HepG2 (cell line): ENCODE results near the gene CFAP119. TPM values are rescaled to one million over a fixed set of nuclear protein-coding genes. Genes with fewer than 3 reads are reported as not detected.
A peak's percentile ranks its signal among the peaks of the same experiment; 100 is the strongest.

Experiments used
- ARID4A ChIP-seq: sonication (generic); formaldehyde crosslinking; IDR thresholded peaks from 2 replicates; pipeline ENCODE4 v1.5.0; 2020; ENCODE audit warnings: mild to moderate bottlenecking, missing genetic modification reagents, borderline replicate concordance
- CREB3 ChIP-seq: sonication (generic); formaldehyde crosslinking; IDR thresholded peaks from 2 replicates; pipeline ENCODE4 v1.5.0; 2020; ENCODE audit warnings: missing genetic modification reagents
- FIP1L1 ChIP-seq: fragments of 200-400 bp; formaldehyde crosslinking; IDR thresholded peaks from 2 replicates; pipeline ENCODE4 v1.6.1; 2018; ENCODE audit warnings: low read depth, mild to moderate bottlenecking, low read length, moderate library complexity, borderline replicate concordance; ENCODE audit not compliant: insufficient read depth
- GPN1 ChIP-seq: sonication (generic); formaldehyde crosslinking; IDR thresholded peaks from 2 replicates; pipeline ENCODE4 v1.5.1; 2020; ENCODE audit warnings: missing genetic modification reagents, borderline replicate concordance
- HNF4G ChIP-seq, 2 experiments: sonication (generic) in 1 of 2; formaldehyde crosslinking in 1 of 2; IDR thresholded peaks; 2 replicates each; pipeline versions ENCODE4 v1.4.0 to v1.6.1; 2011 to 2020; ENCODE audit warnings: borderline replicate concordance in 2 of 2, low read depth in 2 of 2, mild to moderate bottlenecking in 2 of 2, low read length in 1 of 2, missing genetic modification reagents in 1 of 2, moderate library complexity in 1 of 2
- LCORL ChIP-seq, 2 experiments: fragments of 450-650 bp in 1 of 2; sonication (generic) in 1 of 2; formaldehyde crosslinking in 1 of 2; IDR thresholded peaks; 2 replicates each; pipeline versions ENCODE4 v1.5.0 to v1.6.1; 2017 to 2020; ENCODE audit warnings: antibody characterized with exemption in 1 of 2, missing genetic modification reagents in 1 of 2
- MXD3 ChIP-seq: IDR thresholded peaks from 2 replicates; pipeline ENCODE4 v1.6.1; 2016; ENCODE audit warnings: mild to moderate bottlenecking, missing biosample characterization, missing genetic modification reagents
- NFIB ChIP-seq: sonication (generic); formaldehyde crosslinking; IDR thresholded peaks from 2 replicates; pipeline ENCODE4 v1.9.0; 2021; ENCODE audit warnings: missing genetic modification reagents, mild to moderate bottlenecking, borderline replicate concordance
- NR0B2 ChIP-seq: sonication (generic); formaldehyde crosslinking; IDR thresholded peaks from 2 replicates; pipeline ENCODE4 v1.4.0; 2020; ENCODE audit warnings: mild to moderate bottlenecking, missing genetic modification reagents
- NR3C1 ChIP-seq: sonication (generic); formaldehyde crosslinking; IDR thresholded peaks from 2 replicates; pipeline ENCODE4 v1.4.0; 2020; ENCODE audit warnings: missing genetic modification reagents
- SATB2 ChIP-seq: sonication (generic); formaldehyde crosslinking; IDR thresholded peaks from 2 replicates; pipeline ENCODE4 v1.5.0; 2020; ENCODE audit warnings: missing genetic modification reagents
- SIN3A ChIP-seq: IDR thresholded peaks from 2 replicates; pipeline ENCODE4 v1.6.1; 2011; ENCODE audit warnings: low read depth, mild to moderate bottlenecking, control low read depth, low read length, borderline replicate concordance
- SOX5 ChIP-seq: IDR thresholded peaks from 2 replicates; pipeline ENCODE4 v1.6.1; 2016; ENCODE audit warnings: borderline replicate concordance
- ZBTB34 ChIP-seq: sonication (generic); formaldehyde crosslinking; IDR thresholded peaks from 2 replicates; pipeline ENCODE4 v1.8.0; 2022; ENCODE audit warnings: mild to moderate bottlenecking, missing genetic modification reagents
- ZEB1 ChIP-seq: IDR thresholded peaks from 2 replicates; pipeline ENCODE4 v1.6.1; 2012; ENCODE audit warnings: mild to moderate bottlenecking, low read depth, inconsistent platforms; ENCODE audit not compliant: insufficient replicate concordance
- ZFP36L1 ChIP-seq: sonication (generic); formaldehyde crosslinking; IDR thresholded peaks from 2 replicates; pipeline ENCODE4 v1.8.0; 2022; ENCODE audit warnings: mild to moderate bottlenecking, missing genetic modification reagents, moderate library complexity
- ZNF441 ChIP-seq: sonication (generic); formaldehyde crosslinking; IDR thresholded peaks from 2 replicates; pipeline ENCODE4 v1.7.0; 2021; ENCODE audit warnings: missing genetic modification reagents, borderline replicate concordance
- ZNF468 ChIP-seq: sonication (generic); formaldehyde crosslinking; IDR thresholded peaks from 2 replicates; pipeline ENCODE4 v1.8.0; 2022; ENCODE audit warnings: mild to moderate bottlenecking, moderate library complexity, missing genetic modification reagents
- ZNF780A ChIP-seq: sonication (generic); formaldehyde crosslinking; IDR thresholded peaks from 2 replicates; pipeline ENCODE4 v1.8.0; 2022; ENCODE audit warnings: mild to moderate bottlenecking, missing genetic modification reagents, moderate library complexity
- ZZZ3 ChIP-seq: sonication (generic); formaldehyde crosslinking; IDR thresholded peaks from 2 replicates; pipeline ENCODE4 v1.4.0; 2020; ENCODE audit warnings: missing genetic modification reagents, mild to moderate bottlenecking, borderline replicate concordance
- polyA plus RNA-seq, 8 experiments: library from polyadenylated mRNA; depleted of rRNA in 3 of 8; stranded (reverse) in 7 of 8; unstranded in 1 of 8; fragments of >200 nt; fragmentation: Illumina TruSeq in 4 of 8; extraction: Trizol in 4 of 8; gene quantifications; 2 replicates each; pipeline versions ENCODE4 v1.2.1 to v1.2.3, GENCODE V29; 2011 to 2016; ENCODE audit warnings: low read depth in 4 of 8, missing spikeins in 1 of 8, mixed read lengths in 1 of 8; ENCODE audit not compliant: insufficient read depth in 1 of 8
- total RNA-seq, 5 experiments: library from RNA; depleted of rRNA; stranded (reverse); fragments of >200 nt; fragmentation: Illumina TruSeq; extraction: Trizol; gene quantifications; 2 replicates each; pipeline ENCODE4 v1.2.3, GENCODE V29; 2016; ENCODE audit warnings: low read depth in 1 of 5

The CFAP119 gene
- total and polyA plus RNA-seq, 2 of the 13 experiments (the other 11 are each of a cell fraction or from before 2014, with no cell fraction given) = 6.4 TPM

GRCh38 chr16:30786936-30787612, 25.2 kb upstream of the CFAP119 start, which contains the start of gene ZNF629 (continued):
- peak; percentile 89 for TF ChIP-seq ARID4A (CRISPR knock-in tag)
- TF ChIP-seq ZBTB34 (CRISPR knock-in tag) = no peak
- peak; percentile 19 for TF ChIP-seq ZEB1
- TF ChIP-seq MXD3 = peak; percentile 77
- peak; percentile 89; the same call in 1 of the 2 replicates for TF ChIP-seq SIN3A
- TF ChIP-seq SATB2 = peak; percentile 71; the same call in 1 of the 2 replicates
- TF ChIP-seq NR0B2 (CRISPR knock-in tag) = no peak; the same call in 1 of the 2 replicates
- TF ChIP-seq NFIB (CRISPR knock-in tag) = no peak
- no peak; the same call in none of the 2 replicates for TF ChIP-seq ZFP36L1 (CRISPR knock-in tag)
- TF ChIP-seq ZNF780A = peak; percentile 90
- TF ChIP-seq HNF4G (IDR thresholded peaks at IDR 0.05; ENCODE audit: borderline replicate concordance, low read depth, low read length) = peak; percentile 59; the same call in 1 of the 2 replicates
- peak; percentile 38; the same call in 1 of the 2 replicates for TF ChIP-seq HNF4G (CRISPR knock-in tag; IDR thresholded peaks at IDR 0.05; ENCODE audit: borderline replicate concordance, low read depth)
- TF ChIP-seq CREB3 (CRISPR knock-in tag) = no peak
- peak; percentile 56; the same call in 1 of the 2 replicates for TF ChIP-seq FIP1L1
- no peak for TF ChIP-seq LCORL (IDR thresholded peaks at IDR 0.05)
- TF ChIP-seq LCORL (CRISPR knock-in tag; IDR thresholded peaks at IDR 0.05) = peak; percentile 95
- 0 out of 2 replicates have a peak, but pooled peaks have one; percentile 15 for TF ChIP-seq ZZZ3 (CRISPR knock-in tag)
- TF ChIP-seq ZNF468 (CRISPR knock-in tag) = peak; percentile 70; the same call in 1 of the 2 replicates
- 0 out of 2 replicates have a peak, but pooled peaks have one; percentile 49 for TF ChIP-seq GPN1
- peak; percentile 35; the same call in 1 of the 2 replicates for TF ChIP-seq SOX5 (CRISPR knock-in tag)
- 0 out of 2 replicates have a peak, but pooled peaks have one; percentile 21 for TF ChIP-seq NR3C1 (CRISPR knock-in tag)
- 0 out of 2 replicates have a peak, but pooled peaks have one; percentile 30 for TF ChIP-seq ZNF441 (CRISPR knock-in tag)
